ENCODE measurements around the gene AKIRIN1. TPM values are rescaled to one million over a fixed set of nuclear protein-coding genes. Genes with fewer than 3 reads are reported as not detected.

The AKIRIN1 gene
- total RNA-seq, 2 experiments from 2014 or later, result 40.0 to 50.4 TPM

DNA sequence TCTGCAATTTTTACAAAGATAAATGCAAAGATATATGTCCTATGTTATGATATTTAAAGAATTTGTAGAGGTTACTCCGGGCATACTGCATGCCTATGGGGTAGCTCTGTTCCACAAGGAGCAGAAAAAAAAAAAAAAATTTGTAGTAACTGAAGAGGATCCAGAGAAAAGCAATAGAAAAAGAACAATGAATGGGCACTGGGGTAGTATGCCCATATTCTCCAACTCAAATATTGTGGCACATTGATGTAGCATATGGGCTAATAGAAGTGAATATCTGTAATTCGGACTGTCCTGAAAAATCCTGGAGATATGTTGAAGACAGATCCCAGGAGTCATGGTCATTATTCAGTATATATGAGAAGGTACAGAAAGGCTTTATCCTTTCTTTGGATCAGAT is 1.1 kb upstream of the AKIRIN1 start:
- Histone ChIP-seq H3K4me3 (ENCODE audit: low read depth, low read length, poor library complexity, severe bottlenecking) (peak overlapping the region; percentile 62), H2AFZ (ENCODE audit: low read length) (peak overlapping the region; percentile 80; the same call in 1 of the 2 replicates), H3K9me2 (ENCODE audit: insufficient read depth, low read length) (no peaks in the 10 kb centered on the region), H4K20me1 (ENCODE audit: insufficient read depth, low read length) (peaks cover 13% of the 10 kb centered on the region), H3K4me2 (ENCODE audit: low read length) (peak overlapping the region; percentile 77), H3K9me3 (ENCODE audit: low read length) (no peaks in the 10 kb centered on the region), H3K4me1 (ENCODE audit: insufficient read depth, low read length, poor library complexity, severe bottlenecking) (peaks cover 19% of the 10 kb centered on the region), H3K36me3 (ENCODE audit: insufficient read depth, low read length) (peaks cover 24% of the 10 kb centered on the region), H3K79me2 (ENCODE audit: insufficient read depth, low read depth, low read length) (peaks cover 37% of the 10 kb centered on the region), H3K27ac (ENCODE audit: low read depth, low read length, poor library complexity, severe bottlenecking) (peak overlapping the region; percentile 46)
- intact Hi-C loops (cut with micrococcal nuclease; ENCODE audit: unreplicated experiment), result loop anchor here (5.0 kb wide), 1 partner anchor 102 kb away; no protein-coding TSS in a partner anchor
- BruUV-seq (replicated peaks), result no TSS peak
- POLR2A ChIA-PET, result interaction anchor here (0.6 to 0.8 kb wide), 5 partner anchors 13 to 1050 kb away, joined by 3 to 4 read pairs (median 3); partner anchors contain the start of gene NDUFS5
- TF ChIP-seq, protein P1, sequence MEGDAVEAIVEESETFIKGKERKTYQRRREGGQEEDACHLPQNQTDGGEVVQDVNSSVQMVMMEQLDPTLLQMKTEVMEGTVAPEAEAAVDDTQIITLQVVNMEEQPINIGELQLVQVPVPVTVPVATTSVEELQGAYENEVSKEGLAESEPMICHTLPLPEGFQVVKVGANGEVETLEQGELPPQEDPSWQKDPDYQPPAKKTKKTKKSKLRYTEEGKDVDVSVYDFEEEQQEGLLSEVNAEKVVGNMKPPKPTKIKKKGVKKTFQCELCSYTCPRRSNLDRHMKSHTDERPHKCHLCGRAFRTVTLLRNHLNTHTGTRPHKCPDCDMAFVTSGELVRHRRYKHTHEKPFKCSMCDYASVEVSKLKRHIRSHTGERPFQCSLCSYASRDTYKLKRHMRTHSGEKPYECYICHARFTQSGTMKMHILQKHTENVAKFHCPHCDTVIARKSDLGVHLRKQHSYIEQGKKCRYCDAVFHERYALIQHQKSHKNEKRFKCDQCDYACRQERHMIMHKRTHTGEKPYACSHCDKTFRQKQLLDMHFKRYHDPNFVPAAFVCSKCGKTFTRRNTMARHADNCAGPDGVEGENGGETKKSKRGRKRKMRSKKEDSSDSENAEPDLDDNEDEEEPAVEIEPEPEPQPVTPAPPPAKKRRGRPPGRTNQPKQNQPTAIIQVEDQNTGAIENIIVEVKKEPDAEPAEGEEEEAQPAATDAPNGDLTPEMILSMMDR (conservative IDR thresholded peaks at IDR 0.05; ENCODE audit: low read length), result no peak
- no peak for TF ChIP-seq EZH2phosphoT487 (IDR thresholded peaks at IDR 0.05; ENCODE audit: borderline replicate concordance, low read depth, low read length)
- CTCF ChIA-PET (ENCODE audit: unreplicated experiment), result no interaction called here
- DNase-seq (ENCODE audit: low spot score), result no peak

DNA sequence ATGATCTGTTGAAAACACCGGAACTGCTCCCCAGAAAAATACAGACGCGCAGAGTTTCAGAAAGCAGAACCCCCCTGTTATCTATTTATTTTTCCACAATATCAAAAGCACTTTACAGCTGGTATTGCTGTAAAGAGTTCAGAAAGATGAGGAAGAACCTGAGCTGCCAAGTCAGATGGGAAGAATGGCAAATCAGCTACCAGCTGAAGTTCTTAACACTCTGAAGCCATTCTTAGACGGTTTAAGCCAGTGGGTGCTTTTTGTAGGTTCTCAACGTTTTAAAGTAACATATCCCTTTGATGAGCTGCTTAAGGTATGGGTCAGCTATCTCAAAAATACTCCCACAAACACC is 714 bp upstream of the AKIRIN1 start:
- Histone ChIP-seq H3K9me3 (ENCODE audit: low read length) (no peaks in the 10 kb centered on the region), H4K20me1 (ENCODE audit: insufficient read depth, low read length) (peaks cover 13% of the 10 kb centered on the region), H3K4me3 (ENCODE audit: low read depth, low read length, poor library complexity, severe bottlenecking) (peak overlapping the region; percentile 62), H3K79me2 (ENCODE audit: insufficient read depth, low read depth, low read length) (peaks cover 41% of the 10 kb centered on the region), H3K4me2 (ENCODE audit: low read length) (peak overlapping the region; percentile 77), H3K27ac (ENCODE audit: low read depth, low read length, poor library complexity, severe bottlenecking) (peak overlapping the region; percentile 46), H3K9me2 (ENCODE audit: insufficient read depth, low read length) (no peaks in the 10 kb centered on the region), H3K36me3 (ENCODE audit: insufficient read depth, low read length) (peaks cover 28% of the 10 kb centered on the region), H3K4me1 (ENCODE audit: insufficient read depth, low read length, poor library complexity, severe bottlenecking) (peaks cover 19% of the 10 kb centered on the region), H2AFZ (ENCODE audit: low read length) (peak overlapping the region; percentile 80; the same call in 1 of the 2 replicates)
- ChIA-PET CTCF (ENCODE audit: unreplicated experiment) (no interaction called here), POLR2A (interaction anchor here (0.6 to 0.8 kb wide), 8 partner anchors 12 to 1236 kb away, joined by 3 to 5 read pairs (median 4); partner anchors contain the start of gene NDUFS5)
- DNase-seq (ENCODE audit: low spot score), result peak; percentile 46
- BruUV-seq (replicated peaks), result no TSS peak
- no peak for TF ChIP-seq EZH2phosphoT487 (IDR thresholded peaks at IDR 0.05; ENCODE audit: borderline replicate concordance, low read depth, low read length)
- TF ChIP-seq, protein P1 (conservative IDR thresholded peaks at IDR 0.05; ENCODE audit: low read length), result no peak
- intact Hi-C loops (cut with micrococcal nuclease; ENCODE audit: unreplicated experiment), result loop anchor here (5.0 kb wide), 1 partner anchor 102 kb away; no protein-coding TSS in a partner anchor
